Measurements from ENCODE around the gene TLE3.

TLE3 gene

GRCh38 chr15:70103880-70104626, 6.3 kb upstream of the TLE3 start:
- Histone ChIP-seq H3K79me2 (ENCODE audit: insufficient read depth, low read length) (no peaks in the 10 kb centered on the region), H3K4me3 (ENCODE audit: insufficient read depth, low read length, poor library complexity, severe bottlenecking) (no peak overlapping the region), H3K27ac (ENCODE audit: low read depth, low read length) (no peak overlapping the region), H3K9me2 (replicated peaks; ENCODE audit: insufficient read depth, low read length) (no peaks in the 10 kb centered on the region), H3K9me3 (ENCODE audit: insufficient read depth, low read length) (no peaks in the 10 kb centered on the region), H3K9ac (ENCODE audit: low read length) (no peak overlapping the region), H3K27me3 (ENCODE audit: low read length) (no peaks in the 10 kb centered on the region), H3F3A (ENCODE audit: insufficient read depth) (peaks cover 3% of the 10 kb centered on the region; the same call in 1 of the 2 replicates), H2AFZ (ENCODE audit: low read depth, low read length, severe bottlenecking) (no peak overlapping the region), H3K36me3 (ENCODE audit: low read length) (no peaks in the 10 kb centered on the region), H3K4me2 (ENCODE audit: low read depth, low read length, poor library complexity, severe bottlenecking) (no peak overlapping the region), H4K20me1 (ENCODE audit: low read depth, low read length) (no peaks in the 10 kb centered on the region)
- TF ChIP-seq CTCF (IDR thresholded peaks at IDR 0.05; ENCODE audit: insufficient read depth, low read length, poor library complexity, severe bottlenecking) (no peak), EZH2phosphoT487 (conservative IDR thresholded peaks at IDR 0.05; ENCODE audit: low read length) (no peak)

- H3K36me3 ChIP-seq (ENCODE audit: low read length): no peaks in the 10 kb centered on the region
- no peaks in the 10 kb centered on the region for H3K79me2 ChIP-seq (ENCODE audit: insufficient read depth, low read length)
- TF ChIP-seq CTCF (IDR thresholded peaks at IDR 0.05; ENCODE audit: insufficient read depth, low read length, poor library complexity, severe bottlenecking) (no peak), EZH2phosphoT487 (conservative IDR thresholded peaks at IDR 0.05; ENCODE audit: low read length) (no peak)
- no peaks in the 10 kb centered on the region for H3K9me2 ChIP-seq (replicated peaks; ENCODE audit: insufficient read depth, low read length)
- H4K20me1 ChIP-seq (ENCODE audit: low read depth, low read length): no peaks in the 10 kb centered on the region
- no peak overlapping the region for H3K9ac ChIP-seq (ENCODE audit: low read length)
- H3K4me2 ChIP-seq (ENCODE audit: low read depth, low read length, poor library complexity, severe bottlenecking): no peak overlapping the region
- no peaks in the 10 kb centered on the region for H3K27me3 ChIP-seq (ENCODE audit: low read length)
- no peak overlapping the region for H3K4me3 ChIP-seq (ENCODE audit: insufficient read depth, low read length, poor library complexity, severe bottlenecking)
- peaks cover 13% of the 10 kb centered on the region for H3F3A ChIP-seq (ENCODE audit: insufficient read depth)
- no peak overlapping the region for H3K27ac ChIP-seq (ENCODE audit: low read depth, low read length)
- no peak overlapping the region for H2AFZ ChIP-seq (ENCODE audit: low read depth, low read length, severe bottlenecking)
- H3K9me3 ChIP-seq (ENCODE audit: insufficient read depth, low read length): no peaks in the 10 kb centered on the region
Observed at GRCh38 chr15:70102827-70103226, 5.1 kb upstream of the TLE3 start.

DNA sequence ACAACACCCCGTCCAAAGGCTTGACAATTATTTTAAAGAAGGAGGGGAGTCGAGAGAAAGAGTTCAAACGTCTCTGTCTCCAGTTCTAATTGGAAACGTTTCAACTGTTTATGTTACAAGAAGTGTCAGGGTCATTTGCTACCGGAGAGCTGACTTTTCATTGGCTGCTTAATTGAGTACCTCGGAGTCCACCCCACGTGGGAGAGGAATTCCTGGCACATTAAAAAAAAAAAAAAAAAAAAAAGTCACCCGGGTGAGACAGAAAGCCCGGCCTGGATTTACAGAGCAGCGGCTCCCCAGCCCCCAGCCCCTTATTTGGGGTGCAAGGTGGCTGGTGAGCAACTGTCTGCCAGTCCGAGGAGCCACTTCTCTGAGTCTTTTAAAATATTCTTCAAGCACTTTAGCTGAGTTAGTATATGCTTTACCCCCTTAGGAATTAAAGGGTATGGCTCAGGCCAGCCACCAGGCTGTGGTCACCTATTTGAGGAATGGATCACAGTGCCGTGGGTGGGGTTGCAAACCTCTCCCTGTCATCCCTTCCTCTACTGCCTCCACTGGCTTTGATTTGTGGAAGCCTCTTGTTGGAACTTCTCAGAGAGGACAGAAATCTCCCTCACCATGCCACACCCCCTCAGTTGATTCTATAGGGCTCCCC, 3.9 kb upstream of the TLE3 start:
- no peaks in the 10 kb centered on the region for H3K27me3 ChIP-seq (ENCODE audit: low read length)
- H3K36me3 ChIP-seq (ENCODE audit: low read length): no peaks in the 10 kb centered on the region
- H3K9me2 ChIP-seq (replicated peaks; ENCODE audit: insufficient read depth, low read length): no peaks in the 10 kb centered on the region
- no peaks in the 10 kb centered on the region for H3K9me3 ChIP-seq (ENCODE audit: insufficient read depth, low read length)
- peaks cover 13% of the 10 kb centered on the region for H3F3A ChIP-seq (ENCODE audit: insufficient read depth)
- H3K27ac ChIP-seq (ENCODE audit: low read depth, low read length): no peak overlapping the region
- no peaks in the 10 kb centered on the region; the same call in 1 of the 2 replicates for H3K79me2 ChIP-seq (ENCODE audit: insufficient read depth, low read length)
- H2AFZ ChIP-seq (ENCODE audit: low read depth, low read length, severe bottlenecking): no peak overlapping the region
- TF ChIP-seq EZH2phosphoT487 (conservative IDR thresholded peaks at IDR 0.05; ENCODE audit: low read length) (no peak), CTCF (IDR thresholded peaks at IDR 0.05; ENCODE audit: insufficient read depth, low read length, poor library complexity, severe bottlenecking) (no peak)
- no peak overlapping the region for H3K4me3 ChIP-seq (ENCODE audit: insufficient read depth, low read length, poor library complexity, severe bottlenecking)
- peak overlapping the region; percentile 65 for H3K4me2 ChIP-seq (ENCODE audit: low read depth, low read length, poor library complexity, severe bottlenecking)
- H4K20me1 ChIP-seq (ENCODE audit: low read depth, low read length): no peaks in the 10 kb centered on the region
- H3K9ac ChIP-seq (ENCODE audit: low read length): no peak overlapping the region
